NCI-H2196 treated with DMSO at 0.1 percent for 48 hours (cell line): Measurements from ENCODE around the gene TRIM69.
A peak's percentile ranks its signal among the peaks of the same experiment; 100 is the strongest.
"Not testable (repeated sequence)": the region's sequence is repeated elsewhere in the genome, so short reads cannot be mapped to it uniquely, and the experiment has no call there.

Experiments
- DNase-seq: peaks from one replicate; lab custom pipeline; 2025; ENCODE audit not compliant: unreplicated experiment; lab: John Stamatoyannopoulos, UW

TRIM69 gene

GRCh38 chr15:44736181-44736765 is at the start of gene TRIM69:
TRIM69 (plus strand) TSS chr15:44736528; CDS start chr15:44736705, 177 bp downstream.
- no peak for DNase-seq

- DNase-seq: not testable (repeated sequence)
Measured at GRCh38 chr15:44689318-44689717, 47.0 kb upstream of the TRIM69 start.

GRCh38 chr15:44690245-44690644 is 46.1 kb upstream of the TRIM69 start:
- DNase-seq: not testable (repeated sequence)

- no peak for DNase-seq
Measured at GRCh38 chr15:44692659-44693058, 43.7 kb upstream of the TRIM69 start.

- no peak for DNase-seq
Measured at GRCh38 chr15:44694416-44694815, 41.9 kb upstream of the TRIM69 start.

GRCh38 chr15:44695294-44695693 is 41.0 kb upstream of the TRIM69 start:
- no peak for DNase-seq

GRCh38 chr15:44697014-44697413 is 39.3 kb upstream of the TRIM69 start:
- no peak for DNase-seq

GRCh38 chr15:44698641-44699040 is 37.7 kb upstream of the TRIM69 start:
- DNase-seq: no peak

GRCh38 chr15:44700676-44701075 is 35.7 kb upstream of the TRIM69 start:
- not testable (repeated sequence) for DNase-seq

GRCh38 chr15:44705986-44706385 is 30.3 kb upstream of the TRIM69 start:
- DNase-seq: no peak

- DNase-seq: no peak
Measured at GRCh38 chr15:44706401-44706800, 29.9 kb upstream of the TRIM69 start.

GRCh38 chr15:44706946-44707636 is 29.2 kb upstream of the TRIM69 start:
- no peak for DNase-seq

GRCh38 chr15:44710236-44711095 is 25.9 kb upstream of the TRIM69 start:
- DNase-seq: no peak

GRCh38 chr15:44711096-44711742 is 25.1 kb upstream of the TRIM69 start, which contains the start of the genes B2M and PATL2:
B2M (plus strand) TSS chr15:44711517; CDS start chr15:44711547, 30 bp downstream.
PATL2 (minus strand) TSS chr15:44711323; CDS start chr15:44676490, 34,833 bp downstream.
- DNase-seq: peak; percentile 75

GRCh38 chr15:44711743-44712345 is 24.5 kb upstream of the TRIM69 start:
- DNase-seq: no peak

GRCh38 chr15:44712346-44713005 is 23.9 kb upstream of the TRIM69 start:
- no peak for DNase-seq

GRCh38 chr15:44713006-44713966 is 23.0 kb upstream of the TRIM69 start:
- no peak for DNase-seq

- DNase-seq: no peak
Measured at GRCh38 chr15:44715142-44715796, 21.1 kb upstream of the TRIM69 start.
